Measurements from ENCODE around the gene ADD2. TPM values are rescaled to one million over a fixed set of nuclear protein-coding genes. Genes with fewer than 3 reads are reported as not detected.

The ADD2 gene
- total and polyA plus RNA-seq, 3 donors from 2014 or later = 5.1 to 6.1 (median 5.8) TPM

- no peaks in the 10 kb centered on the region for H3K36me3 ChIP-seq (ENCODE audit: low read depth, missing control alignments)
- TF ChIP-seq CTCF (IDR thresholded peaks at IDR 0.05) (no peak), POLR2A (IDR thresholded peaks at IDR 0.05) (no peak)
- H3K27ac ChIP-seq = no peak overlapping the region
- DNase-seq = no peak
- intact Hi-C loops (cut with DNase I; ENCODE audit: low total_unique reads) = no loop called here
- H3K27me3 ChIP-seq = no peaks in the 10 kb centered on the region
- H3K4me3 ChIP-seq = no peak overlapping the region
- 70 to 71% methylated on average over 1 of the region's 1 CpG for WGBS, 2 donors
- no peaks in the 10 kb centered on the region for H3K4me1 ChIP-seq
- no peaks in the 10 kb centered on the region for H3K9me3 ChIP-seq
Observed at GRCh38 chr2:70778676-70779075, 10.7 kb upstream of the ADD2 start.

- TF ChIP-seq CTCF (IDR thresholded peaks at IDR 0.05) = no peak
- no peak for TF ChIP-seq POLR2A (IDR thresholded peaks at IDR 0.05)
- H3K9me3 ChIP-seq = no peaks in the 10 kb centered on the region
- DNase-seq = no peak
- WGBS, 2 donors = 49 to 62% methylated on average over 2 of the region's 2 CpGs
- no peak overlapping the region for H3K4me3 ChIP-seq
- intact Hi-C loops (cut with DNase I; ENCODE audit: low total_unique reads) = no loop called here
- H3K27ac ChIP-seq = no peak overlapping the region
- no peaks in the 10 kb centered on the region for H3K36me3 ChIP-seq (ENCODE audit: low read depth, missing control alignments)
- H3K27me3 ChIP-seq = no peaks in the 10 kb centered on the region
- H3K4me1 ChIP-seq = no peaks in the 10 kb centered on the region
Observed at GRCh38 chr2:70777450-70777849, 9.4 kb upstream of the ADD2 start.

GRCh38 chr2:70776266-70776665, 8.3 kb upstream of the ADD2 start:
- no peak for DNase-seq
- Histone ChIP-seq H3K9me3 (no peaks in the 10 kb centered on the region), H3K4me1 (no peaks in the 10 kb centered on the region), H3K4me3 (no peak overlapping the region), H3K27me3 (no peaks in the 10 kb centered on the region), H3K36me3 (ENCODE audit: low read depth, missing control alignments) (no peaks in the 10 kb centered on the region), H3K27ac (no peak overlapping the region)
- intact Hi-C loops (cut with DNase I; ENCODE audit: low total_unique reads) = no loop called here
- TF ChIP-seq POLR2A (IDR thresholded peaks at IDR 0.05) = no peak
- 90 to 94% methylated on average over 3 of the region's 3 CpGs for WGBS, 2 donors

- WGBS, 2 donors = 83 to 85% methylated on average over 2 of the region's 2 CpGs
- no peaks in the 10 kb centered on the region for H3K4me1 ChIP-seq
- intact Hi-C loops (cut with DNase I; ENCODE audit: low total_unique reads) = no loop called here
- H3K36me3 ChIP-seq (ENCODE audit: low read depth, missing control alignments) = no peaks in the 10 kb centered on the region
- no peaks in the 10 kb centered on the region for H3K9me3 ChIP-seq
- no peak overlapping the region for H3K27ac ChIP-seq
- TF ChIP-seq CTCF (IDR thresholded peaks at IDR 0.05) (no peak), POLR2A (IDR thresholded peaks at IDR 0.05) (no peak)
- no peak for DNase-seq
- no peak overlapping the region for H3K4me3 ChIP-seq
- no peaks in the 10 kb centered on the region for H3K27me3 ChIP-seq
Observed at GRCh38 chr2:70775141-70775540, 7.1 kb upstream of the ADD2 start.

- 53 to 76% methylated on average over 2 of the region's 2 CpGs for WGBS, 2 donors
- intact Hi-C loops (cut with DNase I; ENCODE audit: low total_unique reads) = no loop called here
- no peaks in the 10 kb centered on the region for H3K36me3 ChIP-seq (ENCODE audit: low read depth, missing control alignments)
- H3K27ac ChIP-seq = no peak overlapping the region
- H3K4me3 ChIP-seq = no peak overlapping the region
- DNase-seq = no peak
- no peaks in the 10 kb centered on the region for H3K9me3 ChIP-seq
- TF ChIP-seq CTCF (IDR thresholded peaks at IDR 0.05) (no peak), POLR2A (IDR thresholded peaks at IDR 0.05) (no peak)
- H3K4me1 ChIP-seq = peaks cover 2% of the 10 kb centered on the region
- no peaks in the 10 kb centered on the region for H3K27me3 ChIP-seq
Observed at GRCh38 chr2:70772486-70773155, 4.6 kb upstream of the ADD2 start.
